WTC11 (cell line): ENCODE results near the gene MCM7. TPM values are rescaled to one million over a fixed set of nuclear protein-coding genes. Genes with fewer than 3 reads are reported as not detected.

Experiments
- ATAC-seq: fragments of 200-7000 bp; cut with Tn5 transposase; 2 replicates; pipeline ENCODE4 v1.10.0; 2021; ENCODE audit warnings: mild to moderate bottlenecking, moderate library complexity
- CTCF ChIA-PET: fragments of 300-600 bp; sonication (Branson Sonifier 250); formaldehyde crosslinking; loops from one replicate; lab custom pipeline; 2021; ENCODE audit warnings: antibody characterized with exemption; lab: Charles Lee
- POLR2A ChIA-PET: fragments of 350-600 bp; sonication (Branson Sonifier 250); formaldehyde crosslinking; loops from one replicate; lab custom pipeline; 2021; ENCODE audit warnings: antibody characterized with exemption; lab: Charles Lee
- DNase-seq: peaks from one replicate; pipeline ENCODE4 v3.0.0; 2021; ENCODE audit warnings: low spot score
- H3K27ac Mint-ChIP-seq: 2 replicates; pipeline ENCODE4 v1.8.0; 2021; ENCODE audit warnings: mixed read lengths
- H3K27me3 Mint-ChIP-seq: 2 replicates; pipeline ENCODE4 v1.8.0; 2021; ENCODE audit warnings: low read depth, mild to moderate bottlenecking, moderate library complexity, mixed read lengths
- H3K36me3 Mint-ChIP-seq: 2 replicates; pipeline ENCODE4 v1.8.0; 2021; ENCODE audit warnings: mixed read lengths
- H3K4me1 Mint-ChIP-seq: 2 replicates; pipeline ENCODE4 v1.8.0; 2022; ENCODE audit warnings: mixed read lengths
- H3K4me3 Mint-ChIP-seq: 2 replicates; pipeline ENCODE4 v1.8.0; 2021; ENCODE audit warnings: mild to moderate bottlenecking, moderate library complexity, mixed read lengths
- H3K9me3 Mint-ChIP-seq: 2 replicates; pipeline ENCODE4 v1.8.0; 2021; ENCODE audit warnings: mixed read lengths
- CBFB ChIP-seq: sonication (generic); formaldehyde crosslinking; IDR thresholded peaks from 2 replicates; pipeline ENCODE4 v1.8.1; 2022; ENCODE audit warnings: mild to moderate bottlenecking, low read depth, missing genetic modification reagents
- EMX1 ChIP-seq: fragments of 250-450 bp; sonication (Bioruptor Pico); IDR thresholded peaks from 2 replicates; pipeline ENCODE4 v1.8.0; 2021; ENCODE audit warnings: mild to moderate bottlenecking
- ETV6 ChIP-seq: sonication (generic); formaldehyde crosslinking; IDR thresholded peaks from 2 replicates; pipeline ENCODE4 v1.8.1; 2022; ENCODE audit warnings: mild to moderate bottlenecking, missing genetic modification reagents
- FOXP1 ChIP-seq: sonication (generic); formaldehyde crosslinking; IDR thresholded peaks from 2 replicates; pipeline ENCODE4 v1.8.0; 2022; ENCODE audit warnings: missing genetic modification reagents, mild to moderate bottlenecking, moderate library complexity, borderline replicate concordance
- GABPB1 ChIP-seq: sonication (generic); formaldehyde crosslinking; IDR thresholded peaks from 2 replicates; pipeline ENCODE4 v1.8.1; 2023; ENCODE audit warnings: mild to moderate bottlenecking, missing genetic modification reagents
- MXD4 ChIP-seq: fragments of 250-450 bp; sonication (Bioruptor Pico); IDR thresholded peaks from 2 replicates; pipeline ENCODE4 v1.8.0; 2021; ENCODE audit warnings: mild to moderate bottlenecking, moderate library complexity, borderline replicate concordance
- NFYB ChIP-seq: sonication (generic); formaldehyde crosslinking; conservative IDR thresholded peaks from 2 replicates; pipeline ENCODE4 v1.8.0; 2022; ENCODE audit warnings: low read depth, missing genetic modification reagents
- SOX15 ChIP-seq: fragments of 250-450 bp; sonication (Bioruptor Pico); IDR thresholded peaks from 2 replicates; pipeline ENCODE4 v1.9.0; 2021; ENCODE audit warnings: mild to moderate bottlenecking
- SP1 ChIP-seq: sonication (generic); formaldehyde crosslinking; conservative IDR thresholded peaks from 2 replicates; pipeline ENCODE4 v1.8.1; 2022; ENCODE audit warnings: missing genetic modification reagents
- TCF7 ChIP-seq: sonication (generic); formaldehyde crosslinking; IDR thresholded peaks from 2 replicates; pipeline ENCODE4 v1.8.0; 2022; ENCODE audit warnings: mild to moderate bottlenecking, low read depth, missing genetic modification reagents, moderate library complexity
- ZNF416 ChIP-seq: fragments of 250-450 bp; sonication (Bioruptor Pico); IDR thresholded peaks from 2 replicates; pipeline ENCODE4 v1.9.0; 2021; ENCODE audit warnings: mild to moderate bottlenecking, inconsistent platforms
- total RNA-seq: library from RNA; stranded (reverse); gene quantifications from 3 replicates; pipeline ENCODE4 v1.2.3, GENCODE V29; 2021
- TF ChIP-seq, protein P1 (sequence below): sonication (generic); formaldehyde crosslinking; IDR thresholded peaks from 2 replicates; pipeline ENCODE4 v1.8.0; 2022; ENCODE audit warnings: mild to moderate bottlenecking, missing genetic modification reagents
- TF ChIP-seq, protein P2 (sequence below): sonication (generic); formaldehyde crosslinking; IDR thresholded peaks from 2 replicates; pipeline ENCODE4 v1.8.1; 2023; ENCODE audit warnings: mild to moderate bottlenecking, moderate library complexity, missing genetic modification reagents
- TF ChIP-seq, protein P3 (sequence below): sonication (generic); formaldehyde crosslinking; conservative IDR thresholded peaks from 2 replicates; pipeline ENCODE4 v1.8.1; 2023; ENCODE audit warnings: mild to moderate bottlenecking, low read depth, missing genetic modification reagents, moderate library complexity
- TF ChIP-seq, protein P4 (sequence below): sonication (generic); formaldehyde crosslinking; IDR thresholded peaks from 2 replicates; pipeline ENCODE4 v1.8.1; 2022; ENCODE audit warnings: low read depth, missing genetic modification reagents, borderline replicate concordance
- TF ChIP-seq, protein P5 (sequence below): fragments of 200-600 bp; IDR thresholded peaks from 2 replicates; pipeline ENCODE4 v1.8.0; 2022; ENCODE audit warnings: antibody characterized with exemption

The MCM7 gene
- total RNA-seq, 1 experiment from 2014 or later: 351 TPM

DNA sequence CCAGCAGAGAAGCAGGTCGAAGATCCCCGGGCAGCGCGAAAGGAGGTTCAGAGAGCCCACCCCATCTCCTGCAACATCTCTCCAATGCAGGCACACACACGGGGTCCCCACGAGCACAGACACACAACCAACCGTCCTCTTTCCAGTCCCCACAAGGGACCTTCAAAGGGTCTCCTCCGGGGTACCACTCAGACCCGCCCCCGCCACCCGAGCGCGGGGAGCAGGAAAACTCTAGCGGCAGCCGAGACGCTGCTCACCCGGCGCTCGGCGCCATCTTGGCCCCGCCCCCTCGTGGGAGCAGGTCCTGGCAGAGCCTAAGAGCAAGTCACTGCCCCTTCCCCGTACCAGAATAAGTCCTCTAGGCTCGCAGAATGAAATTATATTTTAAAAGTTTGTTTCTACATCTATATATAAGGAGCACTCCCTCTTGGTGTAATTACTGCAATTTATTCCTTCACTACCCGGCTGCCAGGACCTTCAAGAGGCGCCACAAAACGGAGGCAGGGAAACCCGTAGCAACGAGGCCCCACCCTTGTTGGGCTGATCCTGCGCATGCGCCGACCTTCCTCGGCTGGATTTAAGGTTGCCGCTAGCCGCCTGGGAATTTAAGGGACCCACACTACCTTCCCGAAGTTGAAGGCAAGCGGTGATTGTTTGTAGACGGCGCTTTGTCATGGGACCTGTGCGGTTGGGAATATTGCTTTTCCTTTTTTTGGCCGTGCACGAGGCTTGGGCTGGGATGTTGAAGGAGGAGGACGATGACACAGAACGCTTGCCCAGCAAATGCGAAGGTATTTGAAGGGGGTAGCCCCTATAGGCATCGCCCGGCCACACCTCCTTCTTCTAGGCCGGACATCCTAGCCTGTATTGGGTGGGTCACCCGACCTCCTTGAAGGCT, 18.1 kb upstream of the MCM7 start, which contains the start of the genes CNPY4 and TAF6 (continued):
- TF ChIP-seq, protein P1, sequence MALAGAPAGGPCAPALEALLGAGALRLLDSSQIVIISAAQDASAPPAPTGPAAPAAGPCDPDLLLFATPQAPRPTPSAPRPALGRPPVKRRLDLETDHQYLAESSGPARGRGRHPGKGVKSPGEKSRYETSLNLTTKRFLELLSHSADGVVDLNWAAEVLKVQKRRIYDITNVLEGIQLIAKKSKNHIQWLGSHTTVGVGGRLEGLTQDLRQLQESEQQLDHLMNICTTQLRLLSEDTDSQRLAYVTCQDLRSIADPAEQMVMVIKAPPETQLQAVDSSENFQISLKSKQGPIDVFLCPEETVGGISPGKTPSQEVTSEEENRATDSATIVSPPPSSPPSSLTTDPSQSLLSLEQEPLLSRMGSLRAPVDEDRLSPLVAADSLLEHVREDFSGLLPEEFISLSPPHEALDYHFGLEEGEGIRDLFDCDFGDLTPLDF (CRISPR knock-in tag): no peak
- TF ChIP-seq, protein P2, sequence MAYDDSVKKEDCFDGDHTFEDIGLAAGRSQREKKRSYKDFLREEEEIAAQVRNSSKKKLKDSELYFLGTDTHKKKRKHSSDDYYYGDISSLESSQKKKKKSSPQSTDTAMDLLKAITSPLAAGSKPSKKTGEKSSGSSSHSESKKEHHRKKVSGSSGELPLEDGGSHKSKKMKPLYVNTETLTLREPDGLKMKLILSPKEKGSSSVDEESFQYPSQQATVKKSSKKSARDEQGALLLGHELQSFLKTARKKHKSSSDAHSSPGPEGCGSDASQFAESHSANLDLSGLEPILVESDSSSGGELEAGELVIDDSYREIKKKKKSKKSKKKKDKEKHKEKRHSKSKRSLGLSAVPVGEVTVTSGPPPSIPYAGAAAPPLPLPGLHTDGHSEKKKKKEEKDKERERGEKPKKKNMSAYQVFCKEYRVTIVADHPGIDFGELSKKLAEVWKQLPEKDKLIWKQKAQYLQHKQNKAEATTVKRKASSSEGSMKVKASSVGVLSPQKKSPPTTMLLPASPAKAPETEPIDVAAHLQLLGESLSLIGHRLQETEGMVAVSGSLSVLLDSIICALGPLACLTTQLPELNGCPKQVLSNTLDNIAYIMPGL (CRISPR knock-in tag): peak; percentile 42; the same call in 1 of the 2 replicates
- TF ChIP-seq TCF7 (CRISPR knock-in tag) (no peak; the same call in 1 of the 2 replicates), EMX1 (CRISPR knock-in tag) (no peak), SOX15 (CRISPR knock-in tag) (no peak), ETV6 (CRISPR knock-in tag) (no peak), FOXP1 (CRISPR knock-in tag) (0 out of 2 replicates have a peak, but pooled peaks have one; percentile 34), MXD4 (CRISPR knock-in tag) (no peak), GABPB1 (CRISPR knock-in tag) (peak; percentile 24; the same call in 1 of the 2 replicates), ZNF416 (CRISPR knock-in tag) (0 out of 2 replicates have a peak, but pooled peaks have one; percentile 43), SP1 (CRISPR knock-in tag) (peak; percentile 75), NFYB (no peak)
- TF ChIP-seq, protein P3, sequence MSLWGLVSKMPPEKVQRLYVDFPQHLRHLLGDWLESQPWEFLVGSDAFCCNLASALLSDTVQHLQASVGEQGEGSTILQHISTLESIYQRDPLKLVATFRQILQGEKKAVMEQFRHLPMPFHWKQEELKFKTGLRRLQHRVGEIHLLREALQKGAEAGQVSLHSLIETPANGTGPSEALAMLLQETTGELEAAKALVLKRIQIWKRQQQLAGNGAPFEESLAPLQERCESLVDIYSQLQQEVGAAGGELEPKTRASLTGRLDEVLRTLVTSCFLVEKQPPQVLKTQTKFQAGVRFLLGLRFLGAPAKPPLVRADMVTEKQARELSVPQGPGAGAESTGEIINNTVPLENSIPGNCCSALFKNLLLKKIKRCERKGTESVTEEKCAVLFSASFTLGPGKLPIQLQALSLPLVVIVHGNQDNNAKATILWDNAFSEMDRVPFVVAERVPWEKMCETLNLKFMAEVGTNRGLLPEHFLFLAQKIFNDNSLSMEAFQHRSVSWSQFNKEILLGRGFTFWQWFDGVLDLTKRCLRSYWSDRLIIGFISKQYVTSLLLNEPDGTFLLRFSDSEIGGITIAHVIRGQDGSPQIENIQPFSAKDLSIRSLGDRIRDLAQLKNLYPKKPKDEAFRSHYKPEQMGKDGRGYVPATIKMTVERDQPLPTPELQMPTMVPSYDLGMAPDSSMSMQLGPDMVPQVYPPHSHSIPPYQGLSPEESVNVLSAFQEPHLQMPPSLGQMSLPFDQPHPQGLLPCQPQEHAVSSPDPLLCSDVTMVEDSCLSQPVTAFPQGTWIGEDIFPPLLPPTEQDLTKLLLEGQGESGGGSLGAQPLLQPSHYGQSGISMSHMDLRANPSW (CRISPR knock-in tag): no peak
- TF ChIP-seq, protein P4, sequence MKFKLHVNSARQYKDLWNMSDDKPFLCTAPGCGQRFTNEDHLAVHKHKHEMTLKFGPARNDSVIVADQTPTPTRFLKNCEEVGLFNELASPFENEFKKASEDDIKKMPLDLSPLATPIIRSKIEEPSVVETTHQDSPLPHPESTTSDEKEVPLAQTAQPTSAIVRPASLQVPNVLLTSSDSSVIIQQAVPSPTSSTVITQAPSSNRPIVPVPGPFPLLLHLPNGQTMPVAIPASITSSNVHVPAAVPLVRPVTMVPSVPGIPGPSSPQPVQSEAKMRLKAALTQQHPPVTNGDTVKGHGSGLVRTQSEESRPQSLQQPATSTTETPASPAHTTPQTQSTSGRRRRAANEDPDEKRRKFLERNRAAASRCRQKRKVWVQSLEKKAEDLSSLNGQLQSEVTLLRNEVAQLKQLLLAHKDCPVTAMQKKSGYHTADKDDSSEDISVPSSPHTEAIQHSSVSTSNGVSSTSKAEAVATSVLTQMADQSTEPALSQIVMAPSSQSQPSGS (CRISPR knock-in tag): no peak
- TF ChIP-seq, protein P5, sequence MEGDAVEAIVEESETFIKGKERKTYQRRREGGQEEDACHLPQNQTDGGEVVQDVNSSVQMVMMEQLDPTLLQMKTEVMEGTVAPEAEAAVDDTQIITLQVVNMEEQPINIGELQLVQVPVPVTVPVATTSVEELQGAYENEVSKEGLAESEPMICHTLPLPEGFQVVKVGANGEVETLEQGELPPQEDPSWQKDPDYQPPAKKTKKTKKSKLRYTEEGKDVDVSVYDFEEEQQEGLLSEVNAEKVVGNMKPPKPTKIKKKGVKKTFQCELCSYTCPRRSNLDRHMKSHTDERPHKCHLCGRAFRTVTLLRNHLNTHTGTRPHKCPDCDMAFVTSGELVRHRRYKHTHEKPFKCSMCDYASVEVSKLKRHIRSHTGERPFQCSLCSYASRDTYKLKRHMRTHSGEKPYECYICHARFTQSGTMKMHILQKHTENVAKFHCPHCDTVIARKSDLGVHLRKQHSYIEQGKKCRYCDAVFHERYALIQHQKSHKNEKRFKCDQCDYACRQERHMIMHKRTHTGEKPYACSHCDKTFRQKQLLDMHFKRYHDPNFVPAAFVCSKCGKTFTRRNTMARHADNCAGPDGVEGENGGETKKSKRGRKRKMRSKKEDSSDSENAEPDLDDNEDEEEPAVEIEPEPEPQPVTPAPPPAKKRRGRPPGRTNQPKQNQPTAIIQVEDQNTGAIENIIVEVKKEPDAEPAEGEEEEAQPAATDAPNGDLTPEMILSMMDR: no peak

DNA sequence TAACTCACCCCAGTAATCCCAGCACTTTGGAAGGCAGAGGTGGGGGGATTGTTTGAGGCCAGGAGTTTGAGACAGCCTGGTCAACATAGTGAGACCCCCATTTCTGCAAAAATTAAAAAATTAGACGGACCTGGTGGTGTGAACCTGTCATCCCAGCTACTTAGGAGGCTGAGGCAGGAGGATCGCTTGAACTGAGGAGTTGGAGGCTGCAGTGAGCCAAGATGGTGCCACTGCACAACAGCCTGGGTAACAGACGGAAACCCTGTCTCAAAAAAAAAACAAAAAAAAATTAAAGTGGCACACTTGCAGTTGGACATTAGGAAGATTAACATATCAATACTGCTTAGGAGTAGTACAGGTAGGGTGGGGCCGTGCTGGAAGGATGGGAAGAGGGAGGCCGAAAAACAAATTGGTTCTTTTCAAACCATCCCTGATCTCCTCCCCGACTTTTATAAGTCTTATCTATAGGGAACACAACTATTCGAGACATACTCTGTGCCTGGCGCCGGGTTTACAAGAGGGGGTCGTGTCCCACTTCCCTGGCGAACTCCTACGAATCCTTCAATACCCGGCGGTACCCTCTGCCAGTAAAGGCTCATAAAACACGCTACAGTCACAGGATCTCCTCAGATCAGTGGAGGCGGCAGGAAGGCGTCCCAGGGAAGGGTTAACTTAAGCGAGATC, 17.3 kb upstream of the MCM7 start:
- Mint-ChIP-seq H3K27me3 (no peaks in the 10 kb centered on the region), H3K9me3 (no peaks in the 10 kb centered on the region), H3K4me1 (peaks cover 15% of the 10 kb centered on the region), H3K4me3 (peak overlapping the region; percentile 98)
- DNase-seq (no peak), ATAC-seq (no peak)
- ChIA-PET CTCF (no interaction called here), POLR2A (no interaction called here)
- no peak for TF ChIP-seq CBFB (CRISPR knock-in tag)
- TF ChIP-seq, all 79 proteins: peak for 0
- Mint-ChIP-seq H3K36me3 (peaks cover 5% of the 10 kb centered on the region), H3K27ac (peak overlapping the region; percentile 96)
